Left ventricle myocardium inferior (tissue), 1 donor: ENCODE measurements around the gene CISD1. TPM values are rescaled to one million over a fixed set of nuclear protein-coding genes. Genes with fewer than 3 reads are reported as not detected.

Experiments
- DNase-seq: peaks from one replicate; pipeline ENCODE4 v3.0.0-alpha.2; 2020
- H3K27ac ChIP-seq: fragments of 200-600 bp; replicated peaks from 2 replicates; pipeline ENCODE4 v1.8.0; 2021
- H3K27me3 ChIP-seq: fragments of 200-600 bp; 2 replicates; pipeline ENCODE4 v1.8.0; 2021; ENCODE audit warnings: low read depth
- H3K36me3 ChIP-seq: fragments of 200-600 bp; 2 replicates; pipeline ENCODE4 v1.8.0; 2021
- H3K4me1 ChIP-seq: fragments of 200-600 bp; 2 replicates; pipeline ENCODE4 v1.8.0; 2021
- H3K4me3 ChIP-seq: fragments of 200-600 bp; 2 replicates; pipeline ENCODE4 v1.8.0; 2021; ENCODE audit warnings: mild to moderate bottlenecking, moderate library complexity
- H3K9me3 ChIP-seq: fragments of 200-600 bp; replicated peaks from 2 replicates; pipeline ENCODE4 v1.8.0; 2021
- CTCF ChIP-seq: fragments of 200-600 bp; IDR thresholded peaks from 2 replicates; pipeline ENCODE4 v1.8.0; 2021; ENCODE audit warnings: antibody characterized with exemption, mild to moderate bottlenecking, borderline replicate concordance
- intact Hi-C: fragments of 100-400 bp; cut with micrococcal nuclease; formaldehyde crosslinking; loops from one replicate; pipeline ENCODE4 v1.11.0; 2022
- total RNA-seq: library from RNA; stranded (reverse); fragmentation: NEBNext Ultra II Directional; extraction: Animal tissue kit (Norgen Biotek cat#: 25700); gene quantifications from one replicate; pipeline ENCODE4 v1.2.1, GENCODE V29; 2021
- donor health status: DM: no; HTN: yes; CAD: no; lungs with severe emphysema.

CISD1 gene
- total RNA-seq, 1 donor from 2014 or later, result 173 TPM

DNA sequence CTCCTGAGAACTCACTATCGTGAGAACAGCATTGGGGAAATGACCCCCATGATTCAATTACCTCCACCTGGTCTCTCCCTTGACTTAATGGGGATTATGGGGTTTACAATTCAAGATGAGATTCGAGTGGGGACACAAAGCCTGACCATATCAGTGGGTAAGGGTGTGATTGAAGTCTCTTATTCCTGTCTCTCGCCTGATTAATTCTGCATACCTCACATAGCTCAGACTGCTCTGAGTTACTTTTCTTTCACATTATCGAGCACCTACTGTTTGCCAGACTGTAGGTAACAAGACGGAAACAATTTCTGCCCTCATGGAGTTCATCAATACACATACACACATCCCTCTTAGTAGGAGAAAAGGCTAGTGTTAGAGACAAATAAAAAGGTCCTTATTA is 25.0 kb downstream of the CISD1 start:
- DNase-seq, result no peak
- no peak overlapping the region for H3K27ac ChIP-seq
- TF ChIP-seq CTCF, result no peak
- no peaks in the 10 kb centered on the region for H3K4me1 ChIP-seq
- intact Hi-C loops, result no loop called here
- H3K36me3 ChIP-seq, result peaks cover 3% of the 10 kb centered on the region
- H3K9me3 ChIP-seq, result no peaks in the 10 kb centered on the region
- no peaks in the 10 kb centered on the region for H3K27me3 ChIP-seq
- H3K4me3 ChIP-seq, result no peak overlapping the region

DNA sequence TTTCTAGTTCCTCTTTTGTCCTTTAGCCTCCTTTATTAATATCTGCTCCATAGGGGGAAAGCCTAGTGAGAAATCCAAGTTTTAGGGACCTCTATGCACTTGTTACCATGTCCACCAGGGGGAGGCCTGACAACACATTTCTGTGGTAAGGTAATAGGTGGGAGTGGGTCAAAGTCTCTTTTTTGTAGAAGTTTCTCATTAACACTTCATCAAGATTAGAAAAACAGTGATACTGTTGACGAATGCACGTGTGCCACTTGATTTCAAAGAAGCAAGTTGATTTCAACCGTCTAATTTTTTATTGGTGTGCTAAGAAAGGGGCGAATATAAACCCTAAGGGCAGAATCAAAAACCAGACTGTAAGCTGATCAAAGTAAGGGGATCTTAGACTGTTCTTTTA is 30.6 kb downstream of the CISD1 start:
- DNase-seq, result no peak
- Histone ChIP-seq H3K27ac (no peak overlapping the region), H3K27me3 (no peaks in the 10 kb centered on the region), H3K4me3 (no peak overlapping the region), H3K36me3 (no peaks in the 10 kb centered on the region), H3K4me1 (no peaks in the 10 kb centered on the region), H3K9me3 (no peaks in the 10 kb centered on the region)
- intact Hi-C loops, result no loop called here
- TF ChIP-seq CTCF, result peak; percentile 83

GRCh38 chr10:58300676-58301075 is 31.7 kb downstream of the CISD1 start:
- Histone ChIP-seq H3K9me3 (no peaks in the 10 kb centered on the region), H3K27ac (no peak overlapping the region), H3K36me3 (no peaks in the 10 kb centered on the region), H3K4me1 (no peaks in the 10 kb centered on the region), H3K4me3 (no peak overlapping the region), H3K27me3 (peaks cover 5% of the 10 kb centered on the region)
- DNase-seq, result no peak
- no peak for TF ChIP-seq CTCF
- intact Hi-C loops, result no loop called here

DNA sequence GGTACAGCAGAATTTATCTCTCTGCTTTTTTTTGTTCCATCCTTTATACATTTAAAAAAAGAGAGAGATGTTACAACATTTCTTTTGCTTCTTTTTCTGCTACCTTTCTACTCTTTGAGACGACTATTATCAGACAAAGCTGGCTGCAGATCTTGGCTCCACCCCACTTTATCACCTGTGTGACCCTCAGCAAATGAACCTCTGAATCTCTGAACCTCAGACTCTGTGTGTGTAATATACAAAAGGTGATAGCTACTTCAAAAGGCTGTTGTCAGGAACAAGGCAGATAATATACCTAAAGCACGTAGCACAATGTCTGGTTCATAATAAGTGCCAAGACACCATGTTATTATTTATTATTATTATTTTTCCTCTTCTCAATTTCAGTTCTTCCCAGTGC is 33.3 kb downstream of the CISD1 start:
- H3K4me3 ChIP-seq, result no peak overlapping the region
- intact Hi-C loops, result no loop called here

DNA sequence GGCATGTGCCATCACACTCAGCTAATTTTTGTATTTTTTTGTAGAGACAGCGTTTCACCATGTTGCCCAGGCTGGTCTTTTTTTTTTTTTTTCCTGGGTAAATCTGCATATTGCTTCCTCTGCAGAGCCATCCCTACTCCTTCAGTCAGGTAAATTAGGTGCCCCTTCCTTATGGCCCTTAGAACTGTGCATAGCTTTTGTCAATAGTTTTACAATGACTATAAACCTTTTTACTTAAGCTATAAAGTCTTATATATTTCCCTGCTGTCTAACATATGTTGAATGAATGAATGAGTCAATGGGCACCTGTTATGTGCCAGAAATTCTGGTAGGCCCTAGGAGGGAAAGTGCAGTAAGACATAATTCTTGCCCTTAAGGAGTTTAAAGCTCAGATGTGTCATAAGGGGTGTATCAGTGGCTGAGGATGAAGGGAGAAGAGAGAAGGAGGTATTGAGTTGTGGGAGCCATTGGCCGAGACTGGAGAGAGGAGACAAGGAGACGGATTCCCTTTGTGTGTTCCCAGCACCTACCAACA is 35.2 kb downstream of the CISD1 start:
- no peaks in the 10 kb centered on the region for H3K36me3 ChIP-seq
- no peak overlapping the region for H3K4me3 ChIP-seq
- no peaks in the 10 kb centered on the region for H3K9me3 ChIP-seq
- H3K4me1 ChIP-seq, result no peaks in the 10 kb centered on the region
- no peak for TF ChIP-seq CTCF
- intact Hi-C loops, result no loop called here
- no peak overlapping the region for H3K27ac ChIP-seq
- no peak for DNase-seq
- H3K27me3 ChIP-seq, result peaks cover 20% of the 10 kb centered on the region

More for the DNA sequence above, 33.3 kb downstream of the CISD1 start:
- no peak overlapping the region for H3K27ac ChIP-seq
- H3K36me3 ChIP-seq, result no peaks in the 10 kb centered on the region
- no peak for TF ChIP-seq CTCF
- H3K9me3 ChIP-seq, result no peaks in the 10 kb centered on the region
- no peak for DNase-seq
- no peaks in the 10 kb centered on the region for H3K4me1 ChIP-seq
- H3K27me3 ChIP-seq, result peaks cover 12% of the 10 kb centered on the region

- TF ChIP-seq CTCF, result no peak
- Histone ChIP-seq H3K36me3 (no peaks in the 10 kb centered on the region), H3K27me3 (peaks cover 20% of the 10 kb centered on the region), H3K27ac (no peak overlapping the region), H3K4me1 (no peaks in the 10 kb centered on the region), H3K4me3 (no peak overlapping the region), H3K9me3 (no peaks in the 10 kb centered on the region)
- intact Hi-C loops, result no loop called here
- DNase-seq, result no peak
Observed at GRCh38 chr10:58305821-58306220, 36.9 kb downstream of the CISD1 start.
